Esophagus muscularis mucosa (tissue), 4 donors: ENCODE measurements around the gene BST1.

Source experiments
- EP300 ChIP-seq: sonication (generic); formaldehyde crosslinking; IDR thresholded peaks from one replicate; pipeline ENCODE4 v1.6.1; 2017; ENCODE audit warnings: antibody characterized with exemption
- POLR2A ChIP-seq: fragments of 450-650 bp; IDR thresholded peaks from one replicate; pipeline ENCODE4 v1.6.1; 2017; ENCODE audit warnings: antibody characterized with exemption, moderate library complexity, mild to moderate bottlenecking, low read depth
- POLR2AphosphoS5 ChIP-seq, 2 donors: sonication (generic); formaldehyde crosslinking; IDR thresholded peaks; one replicate each; pipeline ENCODE4 v1.6.1; 2017; ENCODE audit warnings: antibody characterized with exemption in 2 of 2
- TF ChIP-seq, protein P1 (sequence below), 3 experiments: fragments of 200-600 bp in 2 of 3; fragments of 450-650 bp in 1 of 3; sonication (generic) in 2 of 3; IDR thresholded peaks; one replicate each; pipeline ENCODE4 v1.5.1; 2017 to 2019; ENCODE audit warnings: antibody characterized with exemption in 3 of 3, mild to moderate bottlenecking in 2 of 3, moderate library complexity in 1 of 3

GRCh38 chr4:15694431-15694830 is 8.4 kb upstream of the BST1 start:
- TF ChIP-seq, protein P1, sequence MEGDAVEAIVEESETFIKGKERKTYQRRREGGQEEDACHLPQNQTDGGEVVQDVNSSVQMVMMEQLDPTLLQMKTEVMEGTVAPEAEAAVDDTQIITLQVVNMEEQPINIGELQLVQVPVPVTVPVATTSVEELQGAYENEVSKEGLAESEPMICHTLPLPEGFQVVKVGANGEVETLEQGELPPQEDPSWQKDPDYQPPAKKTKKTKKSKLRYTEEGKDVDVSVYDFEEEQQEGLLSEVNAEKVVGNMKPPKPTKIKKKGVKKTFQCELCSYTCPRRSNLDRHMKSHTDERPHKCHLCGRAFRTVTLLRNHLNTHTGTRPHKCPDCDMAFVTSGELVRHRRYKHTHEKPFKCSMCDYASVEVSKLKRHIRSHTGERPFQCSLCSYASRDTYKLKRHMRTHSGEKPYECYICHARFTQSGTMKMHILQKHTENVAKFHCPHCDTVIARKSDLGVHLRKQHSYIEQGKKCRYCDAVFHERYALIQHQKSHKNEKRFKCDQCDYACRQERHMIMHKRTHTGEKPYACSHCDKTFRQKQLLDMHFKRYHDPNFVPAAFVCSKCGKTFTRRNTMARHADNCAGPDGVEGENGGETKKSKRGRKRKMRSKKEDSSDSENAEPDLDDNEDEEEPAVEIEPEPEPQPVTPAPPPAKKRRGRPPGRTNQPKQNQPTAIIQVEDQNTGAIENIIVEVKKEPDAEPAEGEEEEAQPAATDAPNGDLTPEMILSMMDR (IDR thresholded peaks at IDR 0.05): no peak
- TF ChIP-seq POLR2A: no peak
- TF ChIP-seq EP300: no peak
- no peak for TF ChIP-seq POLR2AphosphoS5 (IDR thresholded peaks at IDR 0.05)
